Cerebellar cortex (tissue), 1 donor: ENCODE results near the gene TNFSF11.

Experiments used
- DNase-seq: peaks from one replicate; pipeline ENCODE4 v3.0.0-alpha.2; 2015; ENCODE audit warnings: low spot score

Gene TNFSF11

DNA sequence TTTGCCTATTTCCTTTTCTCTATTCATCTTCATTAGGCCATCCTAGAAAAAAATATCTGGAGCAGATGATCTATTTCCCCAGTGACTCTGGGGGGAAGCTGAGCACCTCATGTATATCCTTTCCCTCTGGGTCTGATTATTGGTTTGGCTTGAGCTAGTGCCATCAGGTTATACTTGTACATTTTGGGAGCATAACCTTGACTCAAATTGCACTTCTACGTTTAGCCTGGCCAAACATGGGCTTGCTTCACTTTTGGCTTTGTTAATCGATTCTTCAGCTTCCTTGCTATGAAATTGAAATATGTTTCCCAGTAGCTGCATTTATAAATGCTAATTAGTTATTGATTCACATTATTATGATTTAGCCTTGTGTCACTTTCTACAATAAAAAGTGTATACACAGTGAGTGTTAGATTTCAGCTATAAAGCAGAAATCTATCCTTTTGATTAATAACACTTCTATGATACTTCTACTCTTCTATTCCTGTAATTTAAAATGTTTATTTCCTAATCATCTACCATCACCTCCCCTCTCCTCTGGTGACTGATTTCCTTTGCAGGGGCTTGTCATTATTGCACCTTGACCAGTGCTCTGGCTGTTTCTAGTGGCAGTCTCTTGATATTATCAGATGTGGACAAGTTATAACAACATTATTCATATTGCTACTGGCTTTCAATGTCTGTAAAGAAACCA, 37.3 kb downstream of the TNFSF11 start:
- DNase-seq = no peak

DNA sequence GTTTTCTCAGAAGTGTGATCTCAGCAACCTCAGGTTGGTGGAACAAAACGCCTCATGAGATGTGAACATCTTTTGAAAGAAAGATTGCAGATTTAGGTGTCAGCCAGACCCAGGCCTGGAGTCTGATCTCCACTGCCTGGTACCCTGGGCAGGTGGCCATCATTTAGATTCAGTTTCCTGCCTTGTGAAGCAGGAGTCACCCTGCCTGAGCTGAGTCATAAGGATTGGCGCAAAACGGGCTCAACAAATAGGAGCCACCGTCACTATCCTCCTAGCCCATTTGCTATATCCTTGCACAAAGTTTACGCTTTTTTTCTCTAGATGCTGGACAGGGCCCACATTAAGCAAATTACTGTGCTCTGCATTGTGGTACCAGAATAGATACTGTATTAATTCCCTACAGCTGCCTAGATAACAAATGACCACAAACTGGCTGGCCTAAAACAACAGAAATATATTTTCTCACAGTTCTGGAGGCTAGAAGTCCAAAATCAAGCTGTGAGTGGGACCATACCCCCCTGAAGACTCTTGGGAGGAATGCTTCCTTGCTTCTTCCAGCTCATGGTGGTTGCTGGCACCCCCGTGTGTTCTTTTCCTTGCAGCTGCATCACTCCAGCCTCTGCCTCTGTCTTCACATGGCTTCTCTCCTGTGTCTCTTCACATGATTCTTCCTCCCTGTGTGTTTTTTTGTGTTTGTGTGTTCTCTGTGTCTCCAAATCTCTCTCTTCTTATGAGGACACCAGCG, 38.2 kb downstream of the TNFSF11 start:
- DNase-seq = no peak

DNA sequence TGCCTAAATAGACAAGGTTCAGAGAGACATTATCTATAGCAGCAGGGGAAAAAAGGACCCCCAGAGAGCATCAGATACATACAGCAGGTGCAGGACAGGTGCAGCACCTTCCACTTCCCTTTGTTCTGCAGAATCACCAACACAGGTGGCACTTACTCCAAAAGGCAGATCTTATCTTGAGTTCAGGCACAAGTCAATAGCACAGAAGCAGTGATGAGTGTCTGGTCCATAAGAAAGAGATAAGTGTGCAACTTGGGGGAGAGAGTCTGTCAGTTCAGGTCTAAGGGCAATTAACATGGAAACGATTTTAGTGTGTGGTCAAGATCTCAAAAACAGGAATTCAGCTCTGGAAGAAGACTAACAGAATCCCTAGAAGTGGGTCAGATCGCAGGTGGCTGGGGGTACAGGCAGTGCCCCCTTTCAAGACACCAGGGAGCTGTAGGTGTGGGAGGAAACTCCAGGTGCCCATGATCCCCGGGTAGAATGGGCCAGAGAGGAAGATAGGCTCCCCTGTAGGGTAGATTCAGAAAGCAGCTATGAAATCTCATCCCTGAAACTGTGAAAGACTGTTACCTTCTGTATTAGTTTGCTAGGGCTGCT, 40.6 kb downstream of the TNFSF11 start:
- DNase-seq = no peak

DNA sequence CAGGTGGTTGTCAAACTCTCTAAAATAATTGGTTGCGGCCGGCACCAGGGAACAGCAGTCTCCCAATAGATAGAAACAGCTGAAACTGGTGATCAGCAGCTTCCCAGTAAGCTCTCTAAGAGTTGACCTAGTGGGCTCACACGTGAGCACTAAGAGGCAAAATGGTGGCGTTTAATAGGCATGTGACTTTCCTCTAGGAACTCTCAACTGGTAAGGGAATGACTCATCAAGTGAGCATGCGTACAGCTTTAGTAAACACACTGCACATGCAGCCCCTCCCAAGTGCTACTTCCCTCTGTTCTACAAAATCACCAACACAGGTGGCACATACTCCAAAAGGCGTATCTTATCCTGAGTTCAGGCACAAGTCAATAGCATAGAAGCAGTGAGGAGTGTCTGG, 41.7 kb downstream of the TNFSF11 start:
- no peak for DNase-seq

DNA sequence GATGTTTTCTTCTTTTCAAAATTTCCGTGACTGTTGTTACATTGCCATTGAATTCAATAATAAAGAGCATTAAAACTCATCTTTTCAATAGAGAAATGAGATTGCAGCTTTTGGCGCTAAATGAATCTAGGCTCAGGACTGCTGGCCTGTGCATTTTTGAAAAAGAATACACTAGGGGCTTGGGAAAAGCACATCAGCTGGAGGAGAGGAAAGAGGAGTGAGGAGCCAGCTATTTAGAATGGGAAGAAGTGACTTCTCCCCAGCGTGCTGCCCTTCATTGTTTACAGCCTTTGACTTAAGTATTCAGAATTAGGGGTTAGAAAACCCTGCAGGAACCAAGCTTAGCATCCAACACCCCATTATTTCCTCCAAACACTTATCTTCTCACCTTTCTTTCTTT, 43.3 kb downstream of the TNFSF11 start:
- no peak for DNase-seq

DNA sequence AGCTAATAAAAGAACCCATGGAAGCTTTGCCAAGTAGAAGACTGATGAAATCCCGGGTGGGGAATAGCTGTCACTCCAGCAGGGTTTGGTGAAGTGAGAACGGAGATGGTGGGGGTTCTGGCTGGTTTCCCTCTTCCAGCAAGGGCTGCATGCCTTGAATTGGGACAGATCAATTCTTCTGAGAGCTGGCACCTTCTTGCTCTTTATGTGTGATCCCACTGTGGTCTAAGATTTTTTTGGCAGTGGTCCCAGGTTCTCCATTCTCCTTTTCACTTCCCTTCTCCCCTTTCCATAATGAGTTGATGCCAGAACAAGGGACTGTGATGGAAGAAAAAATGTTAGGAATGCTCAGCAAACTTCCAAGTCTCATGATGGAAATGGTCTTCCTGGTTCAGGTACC, 50.0 kb downstream of the TNFSF11 start:
- no peak for DNase-seq

DNA sequence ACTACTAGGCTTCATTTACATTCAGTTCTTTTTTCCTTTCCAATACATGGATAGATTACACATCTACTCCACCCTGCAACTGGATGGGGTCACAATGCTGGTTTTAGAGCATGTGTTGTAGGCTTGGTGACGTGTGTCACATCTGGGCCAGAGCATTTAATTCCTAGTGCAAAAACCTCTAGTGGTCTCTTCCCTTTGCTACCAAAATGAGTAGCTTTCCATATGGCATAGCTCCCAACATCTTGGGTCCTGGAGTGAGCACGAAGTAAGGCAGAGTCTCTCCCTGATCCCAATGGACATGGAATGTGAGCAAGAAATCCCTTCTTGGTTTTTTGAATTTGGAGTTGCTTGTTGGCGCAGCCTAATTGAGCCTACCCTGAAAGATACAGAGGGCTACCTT, 51.7 kb downstream of the TNFSF11 start:
- DNase-seq = no peak

DNA sequence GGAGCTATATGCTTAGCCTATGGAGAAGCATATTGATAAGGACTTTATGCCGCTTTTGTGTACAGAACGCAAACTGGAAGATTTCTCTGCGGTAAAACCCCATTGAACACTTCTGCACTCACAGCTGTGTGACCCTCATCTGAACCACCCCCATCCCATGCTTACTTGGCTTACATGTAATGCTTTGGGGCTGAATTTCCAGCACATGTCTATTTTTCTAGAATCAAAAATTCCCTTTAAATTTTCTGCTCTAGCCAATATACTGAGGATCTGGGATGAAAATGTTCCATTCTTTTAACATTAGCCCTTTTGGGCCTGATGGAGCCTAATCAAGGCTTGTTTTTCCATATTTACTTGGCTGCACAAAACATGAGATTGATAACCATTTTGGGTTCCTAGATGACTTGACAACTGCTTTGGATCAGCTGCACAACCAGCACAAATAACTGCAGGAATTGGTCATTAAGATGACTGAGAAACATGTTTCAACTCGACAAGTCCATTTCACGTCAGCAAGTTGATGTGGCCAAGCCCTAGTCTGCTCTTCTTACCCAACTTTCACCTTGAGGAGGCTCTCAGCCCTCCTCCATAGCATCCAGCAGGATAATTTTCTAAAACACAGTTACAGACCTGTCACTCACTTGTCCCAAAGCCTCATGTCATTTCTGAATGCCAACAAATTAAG, 52.4 kb downstream of the TNFSF11 start:
- DNase-seq = no peak

DNA sequence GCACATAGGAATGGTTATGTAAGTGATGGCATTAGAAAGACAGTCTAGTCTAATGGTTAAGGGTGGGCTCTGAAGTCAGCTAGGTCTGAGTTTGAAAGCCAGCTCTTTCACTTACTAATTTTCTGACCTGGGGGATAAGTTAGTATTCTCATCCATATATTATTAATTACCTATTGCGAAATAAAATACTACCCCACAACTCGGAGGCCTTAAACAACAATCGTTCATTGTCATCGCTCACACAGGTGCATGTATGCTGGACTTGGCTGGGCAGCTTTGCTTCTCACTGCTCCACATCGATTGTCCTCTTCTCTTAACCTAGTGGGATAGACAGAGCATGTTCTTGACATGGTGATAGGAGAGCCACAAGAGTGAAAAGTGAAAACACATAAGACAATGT, 54.7 kb downstream of the TNFSF11 start:
- no peak for DNase-seq

DNA sequence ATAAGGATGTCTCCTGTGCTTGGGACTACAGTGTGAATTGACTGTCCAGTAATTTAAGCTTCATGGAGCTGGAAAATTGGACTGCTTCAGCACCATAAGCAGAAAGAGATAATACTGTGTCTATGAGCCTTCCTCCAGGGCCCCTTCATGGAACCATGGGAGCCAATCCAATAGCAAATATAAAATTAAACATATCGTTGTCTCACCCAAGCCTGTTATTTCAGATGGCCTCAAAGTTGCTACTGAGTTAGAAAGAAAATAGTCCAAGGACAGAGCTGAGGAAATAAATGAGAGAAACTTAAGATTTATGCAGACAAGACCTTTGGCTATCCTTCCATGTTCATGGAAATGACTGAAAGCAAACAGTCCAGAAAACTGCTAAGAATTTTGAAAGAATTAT, 57.2 kb downstream of the TNFSF11 start:
- no peak for DNase-seq

DNA sequence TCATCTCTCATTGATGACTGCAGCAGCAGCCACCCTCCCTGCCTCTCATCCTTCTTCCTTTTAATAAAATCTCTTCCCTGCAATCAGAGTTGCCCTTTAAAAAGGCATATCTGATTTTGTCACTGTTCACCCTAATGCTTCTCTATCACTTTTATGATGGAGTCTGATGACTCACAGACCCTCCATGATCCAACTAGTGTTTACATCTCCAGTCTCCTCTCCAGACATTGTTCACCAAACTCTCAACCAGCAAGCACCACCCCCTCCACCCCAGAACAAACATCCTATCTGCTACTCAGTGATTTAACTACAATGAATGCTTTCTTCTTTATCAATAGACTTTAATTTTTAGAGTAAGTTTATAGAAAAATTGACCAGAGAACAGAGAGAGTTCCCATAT, 59.5 kb downstream of the TNFSF11 start:
- DNase-seq = no peak

DNA sequence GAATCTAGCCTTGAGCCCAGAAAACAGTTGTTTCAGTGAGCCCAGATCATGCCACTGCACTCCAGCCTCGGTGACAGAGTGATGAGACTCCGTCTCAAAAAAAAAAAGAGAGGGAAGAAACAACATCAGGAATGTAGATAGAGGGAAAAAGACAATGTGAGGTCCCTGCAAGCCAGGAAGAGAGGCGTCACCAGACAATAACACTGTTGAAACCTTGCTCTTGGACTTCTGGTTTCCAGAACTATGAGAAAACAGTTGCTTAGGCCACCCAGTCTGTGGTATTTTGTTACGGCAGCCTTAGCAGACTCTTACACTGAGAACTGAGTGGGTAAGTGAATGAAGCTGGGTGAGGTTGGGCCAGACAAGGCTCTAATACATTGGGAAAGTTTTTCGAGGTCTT, 64.1 kb downstream of the TNFSF11 start:
- no peak for DNase-seq

DNA sequence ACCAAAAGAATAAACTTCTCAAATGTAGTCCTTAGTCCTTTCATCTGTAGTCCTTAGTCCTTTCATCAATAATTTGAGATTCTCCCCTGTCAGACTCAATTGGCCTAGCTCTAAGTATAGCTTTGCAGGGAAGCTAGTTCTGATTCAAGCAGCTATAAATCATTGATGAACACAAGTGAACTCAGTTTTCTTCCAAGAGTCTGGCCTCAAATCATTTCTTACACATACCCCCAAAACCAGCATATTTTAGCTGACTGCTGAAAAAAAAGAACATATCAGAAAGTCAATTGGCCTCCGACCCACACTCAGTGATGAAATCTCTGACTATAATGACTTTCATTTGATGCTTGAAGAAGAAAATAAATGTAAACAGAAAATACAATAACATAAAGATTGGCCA, 64.9 kb downstream of the TNFSF11 start:
- DNase-seq = no peak

DNA sequence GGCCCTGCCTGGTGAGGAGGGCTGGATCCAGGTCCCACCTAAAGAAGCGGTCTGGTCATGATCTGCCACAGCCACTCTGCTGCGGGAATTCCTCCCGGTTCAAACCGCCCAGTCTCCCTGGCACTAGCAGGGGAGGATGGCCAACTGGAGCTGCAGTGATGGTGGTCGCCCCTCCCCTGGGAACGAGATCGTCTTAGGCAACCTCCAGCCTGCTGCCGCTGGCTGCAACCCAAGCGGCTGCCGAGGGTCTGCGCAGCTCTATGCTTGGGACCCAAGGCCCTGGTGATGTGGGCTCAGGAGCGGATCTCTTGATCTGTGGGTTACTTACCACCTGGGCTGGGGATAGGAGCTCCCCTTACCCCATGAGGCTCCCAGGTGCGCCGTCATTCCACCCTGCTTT, 69.1 kb downstream of the TNFSF11 start:
- DNase-seq = no peak

DNA sequence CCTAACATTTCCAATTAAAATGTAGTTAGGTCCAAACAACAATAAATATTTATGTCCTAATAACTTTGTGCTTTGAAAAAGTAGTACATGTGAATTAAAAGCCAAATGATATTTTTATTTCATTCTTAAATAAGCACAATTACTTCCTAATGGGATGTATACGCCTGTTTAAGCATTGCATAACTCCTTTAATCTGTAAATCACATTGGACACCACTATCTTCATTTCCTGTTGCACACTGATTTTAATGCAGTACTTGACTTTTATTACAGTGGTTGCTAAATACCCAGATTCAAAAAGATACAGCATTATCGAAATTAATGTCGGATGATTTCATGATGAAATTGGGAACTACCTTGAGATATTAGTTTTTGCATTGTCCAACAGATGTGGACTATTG, 70.9 kb downstream of the TNFSF11 start:
- DNase-seq = no peak

DNA sequence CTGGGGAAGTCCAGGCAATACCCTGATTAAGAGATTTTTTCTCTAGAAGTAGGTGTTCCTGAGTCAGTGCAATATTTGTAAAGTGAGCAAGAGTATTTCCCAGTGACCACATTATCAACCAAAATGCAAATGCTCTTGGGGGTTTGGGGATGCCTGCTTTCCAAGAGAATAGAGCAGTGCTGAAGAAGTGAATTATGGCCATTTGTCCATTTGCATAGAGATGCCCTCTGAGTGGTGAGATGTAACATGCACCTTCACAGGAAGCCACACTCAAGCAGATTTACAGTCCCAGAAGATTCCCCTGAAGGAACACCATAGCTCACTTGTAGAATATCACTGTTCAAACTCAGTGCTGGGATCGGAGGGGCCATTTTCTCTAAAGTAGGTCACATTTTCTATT, 71.8 kb downstream of the TNFSF11 start:
- DNase-seq = no peak

DNA sequence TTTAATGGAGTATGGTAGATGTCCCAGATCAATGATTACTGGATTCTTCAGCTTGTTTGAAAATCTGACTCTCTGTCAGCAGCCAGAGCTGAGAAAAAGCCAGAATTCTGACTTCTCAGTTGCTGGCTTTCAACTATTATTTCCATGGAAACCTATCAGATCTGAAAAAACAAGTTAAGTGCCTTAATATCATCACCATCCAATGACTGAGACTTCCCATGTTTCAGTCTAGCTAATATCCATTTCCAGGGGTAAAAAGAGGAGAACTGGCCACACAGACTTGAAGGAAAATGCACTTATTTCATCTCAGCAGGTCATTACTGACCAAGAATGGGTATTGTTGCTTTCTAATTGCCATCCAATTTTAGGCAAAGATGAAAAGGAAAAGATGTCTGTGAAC, 75.2 kb downstream of the TNFSF11 start:
- DNase-seq = no peak

DNA sequence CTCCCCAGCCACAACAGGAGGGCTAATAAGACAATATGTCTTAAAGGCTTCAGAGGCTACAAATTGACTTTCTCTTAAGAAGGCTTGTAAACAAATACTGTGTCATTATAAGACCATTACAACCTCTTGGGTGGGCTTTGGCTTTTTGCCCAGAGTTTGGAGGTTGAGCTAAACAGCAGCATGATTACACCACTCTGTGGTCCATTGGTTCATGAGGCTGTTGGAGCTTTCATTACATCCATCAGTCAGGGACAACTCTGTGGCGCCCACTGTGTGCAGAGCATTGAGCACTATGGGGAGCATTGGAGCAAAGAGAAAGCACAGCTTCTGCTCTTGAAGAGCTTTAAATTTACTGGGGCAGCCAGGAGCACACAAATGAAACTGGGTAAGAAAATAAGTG, 75.9 kb downstream of the TNFSF11 start:
- no peak for DNase-seq

DNA sequence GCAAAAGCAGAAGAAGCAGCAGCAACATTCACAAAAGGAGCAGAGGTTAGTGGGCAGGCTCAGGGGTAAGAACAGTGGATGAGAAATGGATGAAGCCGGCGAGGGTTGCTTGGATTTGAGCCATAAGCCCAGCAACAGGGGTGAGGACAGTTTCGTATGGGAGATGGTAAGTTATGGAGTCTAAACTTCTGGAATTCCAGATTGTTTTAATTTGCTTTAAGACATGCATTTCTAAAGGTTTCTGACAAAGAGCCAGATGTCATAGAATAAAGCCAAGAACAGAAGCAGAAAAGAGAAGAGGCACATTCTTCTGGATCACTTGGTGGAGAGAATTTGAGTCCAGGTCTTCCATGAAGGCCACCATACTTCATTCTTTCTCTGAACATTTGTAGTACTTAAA, 76.6 kb downstream of the TNFSF11 start:
- DNase-seq = no peak

DNA sequence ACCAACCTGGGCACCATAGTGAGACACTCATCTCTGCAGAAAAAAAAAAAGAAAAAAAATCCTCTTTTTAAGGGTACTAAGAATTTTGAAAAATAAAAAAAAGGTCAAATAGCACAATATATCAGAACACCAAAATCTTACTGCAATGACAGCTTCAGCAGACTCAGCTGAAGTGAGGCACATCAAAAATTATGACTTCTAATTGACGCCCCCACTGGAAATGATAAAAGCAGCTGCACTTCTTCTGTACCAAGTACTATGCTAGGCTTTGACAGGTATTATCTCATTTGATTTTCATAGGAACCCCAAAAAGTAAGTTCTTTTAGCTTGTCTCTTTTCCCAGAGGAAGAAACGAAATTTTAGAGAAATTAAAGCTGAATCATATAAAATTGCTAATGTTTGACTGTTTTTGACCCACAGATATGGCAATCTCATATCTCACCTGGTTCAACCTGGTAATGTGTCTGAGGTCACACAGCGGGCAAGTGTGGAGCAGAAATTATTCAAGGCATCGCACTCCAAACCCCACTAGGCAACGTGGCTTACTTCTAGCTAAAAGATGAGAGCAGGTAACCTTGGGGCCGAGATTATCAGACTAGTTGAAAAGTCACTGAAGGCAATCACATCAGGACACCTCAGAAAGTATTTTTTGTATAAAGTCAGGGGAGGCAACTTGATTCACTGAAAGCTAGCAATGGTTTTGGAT, 78.1 kb downstream of the TNFSF11 start:
- no peak for DNase-seq

DNA sequence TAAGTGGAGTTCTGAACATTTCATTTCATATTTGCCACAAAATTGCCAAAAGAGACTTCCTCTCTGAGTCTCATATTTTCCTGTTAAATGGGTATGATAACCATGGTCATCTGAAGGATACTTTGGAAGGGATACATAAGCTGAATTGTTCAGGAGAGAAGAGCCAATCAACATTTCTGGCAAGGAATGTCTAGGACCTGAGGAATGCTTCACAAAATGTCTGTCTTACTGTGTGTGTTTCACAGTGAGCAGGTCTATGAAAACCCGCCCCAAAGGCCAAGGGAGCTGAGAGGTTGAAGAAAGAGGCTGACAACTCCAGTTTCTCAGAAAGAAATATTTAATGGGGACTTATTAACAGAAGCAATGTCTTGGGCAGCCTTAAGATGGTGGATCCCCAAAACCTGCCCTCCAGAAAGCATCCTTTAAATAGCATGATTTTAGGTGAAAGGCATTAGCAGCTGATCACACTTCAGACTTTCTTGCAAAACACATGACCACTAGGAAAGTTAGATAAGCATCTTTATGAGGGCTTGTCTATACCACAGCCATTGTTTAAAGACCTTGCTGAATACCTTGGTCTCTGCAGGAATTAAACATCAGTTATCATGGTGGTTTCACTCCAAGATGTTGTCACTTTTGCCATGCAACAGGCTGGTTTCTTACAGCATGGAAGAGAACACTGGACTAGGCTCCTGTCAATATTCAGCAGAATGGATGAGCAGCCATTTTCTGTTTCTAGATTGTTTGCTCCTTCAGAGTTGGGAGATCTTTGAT, 78.9 kb downstream of the TNFSF11 start:
- no peak for DNase-seq

DNA sequence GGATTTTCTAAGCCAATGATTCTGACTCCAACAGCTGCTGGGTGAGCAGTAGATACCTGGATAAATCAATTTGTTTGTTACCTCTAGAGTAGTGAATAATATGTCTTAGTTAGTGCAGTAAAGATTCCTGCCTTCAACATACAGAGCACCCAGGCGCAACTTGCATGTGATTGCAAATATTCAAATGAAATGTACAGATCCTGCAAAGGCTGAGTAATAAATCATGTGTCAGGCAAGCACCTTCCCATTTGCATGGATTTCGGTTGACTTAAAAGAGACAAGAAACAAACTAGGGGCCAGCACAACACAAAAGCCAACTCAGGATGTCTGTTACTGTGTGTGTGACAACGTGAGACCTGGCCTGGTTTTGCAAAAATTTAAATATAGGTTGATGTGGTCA, 79.7 kb downstream of the TNFSF11 start:
- no peak for DNase-seq
